ENCODE data around the gene UGT2B15.

DNA sequence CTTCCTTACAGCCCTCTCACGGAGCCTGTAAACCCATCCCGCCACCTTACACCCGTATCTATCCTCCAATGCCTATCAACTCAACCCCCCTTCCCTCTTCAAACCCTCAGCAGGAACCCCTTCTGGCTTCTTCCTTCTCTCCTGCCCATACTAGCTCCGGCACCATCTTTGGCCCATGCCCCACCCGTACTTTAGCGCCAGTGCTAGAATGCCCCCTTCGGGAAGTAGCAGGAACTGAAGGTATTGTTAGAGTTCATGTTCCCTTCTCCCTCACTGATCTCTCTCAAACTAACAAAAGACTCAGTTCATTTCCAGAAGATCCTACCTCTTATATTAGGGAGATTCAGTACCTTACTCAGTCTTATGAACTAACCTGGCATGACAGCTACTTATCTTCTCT is 2.7 kb upstream of the UGT2B15 start:
- TF ChIP-seq CTCF (IDR thresholded peaks at IDR 0.05) (no peak), POLR2A (IDR thresholded peaks at IDR 0.05) (no peak)
